ENCODE measurements around the gene LGMN.

LGMN gene

DNA sequence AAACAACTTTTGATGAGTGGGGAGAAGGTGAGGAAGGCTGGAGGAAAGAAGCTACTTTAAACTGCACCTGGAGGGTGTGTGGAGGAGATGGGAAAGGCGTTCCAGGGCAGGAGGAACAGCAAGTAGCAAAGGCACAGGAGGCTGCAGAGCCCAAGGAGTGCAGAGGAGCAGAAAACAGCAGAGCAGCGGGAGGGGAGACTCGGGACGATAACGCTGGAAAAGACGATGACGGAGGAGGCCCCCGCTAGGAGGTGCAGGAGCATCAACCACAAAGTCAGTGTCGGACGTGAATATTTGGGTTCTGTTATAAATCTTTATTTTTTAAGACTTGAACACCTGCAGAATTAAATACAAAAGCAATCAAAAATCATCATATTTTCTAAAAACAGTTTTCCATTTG, 44.9 kb downstream of the LGMN start:
- TF ChIP-seq MZF1 (tag by site-specific recombination; IDR thresholded peaks at IDR 0.05; ENCODE audit: borderline replicate concordance), result no peak
- no peak for TF ChIP-seq ZNF830 (tag by site-specific recombination; IDR thresholded peaks at IDR 0.05; ENCODE audit: low read depth)
- TF ChIP-seq ZNF707 (tag by site-specific recombination; IDR thresholded peaks at IDR 0.05), result no peak
- no peak for TF ChIP-seq ZNF157 (tag by site-specific recombination; IDR thresholded peaks at IDR 0.05)
- no peak for TF ChIP-seq SP7 (tag by site-specific recombination; IDR thresholded peaks at IDR 0.05)
- TF ChIP-seq ZNF311 (tag by site-specific recombination; IDR thresholded peaks at IDR 0.05; ENCODE audit: borderline replicate concordance), result no peak
- no peak for TF ChIP-seq ZSCAN23 (tag by site-specific recombination; IDR thresholded peaks at IDR 0.05)
- no peak for TF ChIP-seq KLF7 (tag by site-specific recombination; IDR thresholded peaks at IDR 0.05; ENCODE audit: borderline replicate concordance)
- TF ChIP-seq, protein P1, sequence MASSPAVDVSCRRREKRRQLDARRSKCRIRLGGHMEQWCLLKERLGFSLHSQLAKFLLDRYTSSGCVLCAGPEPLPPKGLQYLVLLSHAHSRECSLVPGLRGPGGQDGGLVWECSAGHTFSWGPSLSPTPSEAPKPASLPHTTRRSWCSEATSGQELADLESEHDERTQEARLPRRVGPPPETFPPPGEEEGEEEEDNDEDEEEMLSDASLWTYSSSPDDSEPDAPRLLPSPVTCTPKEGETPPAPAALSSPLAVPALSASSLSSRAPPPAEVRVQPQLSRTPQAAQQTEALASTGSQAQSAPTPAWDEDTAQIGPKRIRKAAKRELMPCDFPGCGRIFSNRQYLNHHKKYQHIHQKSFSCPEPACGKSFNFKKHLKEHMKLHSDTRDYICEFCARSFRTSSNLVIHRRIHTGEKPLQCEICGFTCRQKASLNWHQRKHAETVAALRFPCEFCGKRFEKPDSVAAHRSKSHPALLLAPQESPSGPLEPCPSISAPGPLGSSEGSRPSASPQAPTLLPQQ (tag by site-specific recombination; IDR thresholded peaks at IDR 0.05), result no peak
- no peak for TF ChIP-seq ZNF521 (tag by site-specific recombination; IDR thresholded peaks at IDR 0.05)
- TF ChIP-seq ZNF184 (tag by site-specific recombination; IDR thresholded peaks at IDR 0.05), result no peak
- TF ChIP-seq ZNF354C (tag by site-specific recombination; IDR thresholded peaks at IDR 0.05; ENCODE audit: borderline replicate concordance, low read depth), result no peak
- peaks cover 0 to 34% of the 10 kb centered on the region in 2 experiments; a peak in 2 of 3 replicates for H3K36me3 ChIP-seq (ENCODE audit: control insufficient read depth in 2 of 2, insufficient read depth in 1 of 2, low read length in 2 of 2)
- ChIA-PET POLR2A (interaction anchor here (1.6 kb wide), 1 partner anchor 45 kb away, joined by 3 read pairs; the partner anchor contains the start of gene LGMN), CTCF (interaction anchor here (0.9 kb wide), 1 partner anchor 13 kb away, joined by 3 read pairs; no protein-coding TSS in a partner anchor)
- H3K9me3 ChIP-seq (ENCODE audit: control insufficient read depth, insufficient read depth, low read depth, low read length), result no peaks in the 10 kb centered on the region
- no peak overlapping the region for H3K4me3 ChIP-seq (ENCODE audit: low read depth, low read length)
- H3K4me1 ChIP-seq (ENCODE audit: control insufficient read depth, insufficient read depth, low read length), result peaks cover 1% of the 10 kb centered on the region; the same call in 1 of the 2 replicates
- H3K27ac ChIP-seq (ENCODE audit: extremely low read depth, low read depth, low read length), result no peak overlapping the region

DNA sequence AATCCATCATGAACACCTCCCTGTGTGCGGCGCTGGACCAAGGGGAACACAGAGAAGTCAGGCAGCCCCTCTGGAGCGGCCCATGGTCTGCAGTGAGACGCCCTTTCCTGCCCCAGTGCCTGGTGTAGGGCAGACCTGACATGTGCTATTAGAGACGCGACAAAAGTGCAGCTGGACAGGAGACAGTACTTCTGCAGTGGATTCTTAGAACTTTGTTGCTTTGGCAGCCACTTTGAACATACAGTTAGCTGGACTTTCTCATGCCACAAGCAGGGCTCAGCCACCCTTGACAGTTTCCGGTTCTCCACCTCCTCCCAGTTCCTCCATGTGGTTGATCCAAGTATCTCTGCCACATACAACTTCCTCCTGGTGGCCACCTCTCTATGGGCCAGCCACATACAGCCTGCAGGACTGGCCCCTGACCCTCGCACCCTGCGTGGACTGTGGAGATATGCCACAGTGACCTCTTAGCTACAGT, 45.9 kb downstream of the LGMN start:
- Histone ChIP-seq H3K36me3 (ENCODE audit: control insufficient read depth in 2 of 2, insufficient read depth in 1 of 2, low read length in 2 of 2) (peaks cover 0 to 32% of the 10 kb centered on the region in 2 experiments; a peak in 2 of 3 replicates), H3K4me1 (ENCODE audit: control insufficient read depth, insufficient read depth, low read length) (peaks cover 4% of the 10 kb centered on the region; the same call in 1 of the 2 replicates), H3K9me3 (ENCODE audit: control insufficient read depth, insufficient read depth, low read depth, low read length) (no peaks in the 10 kb centered on the region), H3K4me3 (ENCODE audit: low read depth, low read length) (no peak overlapping the region), H3K27ac (ENCODE audit: extremely low read depth, low read depth, low read length) (no peak overlapping the region)
- no peak for TF ChIP-seq TRIM28 (IDR thresholded peaks at IDR 0.05; ENCODE audit: borderline replicate concordance, low read length)
- no peak for TF ChIP-seq ZNF223 (tag by site-specific recombination; IDR thresholded peaks at IDR 0.05)
- TF ChIP-seq ZBTB8A (tag by site-specific recombination; IDR thresholded peaks at IDR 0.05), result no peak
- TF ChIP-seq ZNF391 (tag by site-specific recombination; IDR thresholded peaks at IDR 0.05; ENCODE audit: borderline replicate concordance, low read depth), result no peak
- no peak for TF ChIP-seq ZNF16 (tag by site-specific recombination; IDR thresholded peaks at IDR 0.05; ENCODE audit: low read depth)
- no peak for TF ChIP-seq ZNF555 (tag by site-specific recombination; conservative IDR thresholded peaks at IDR 0.05)
- TF ChIP-seq, protein P2, sequence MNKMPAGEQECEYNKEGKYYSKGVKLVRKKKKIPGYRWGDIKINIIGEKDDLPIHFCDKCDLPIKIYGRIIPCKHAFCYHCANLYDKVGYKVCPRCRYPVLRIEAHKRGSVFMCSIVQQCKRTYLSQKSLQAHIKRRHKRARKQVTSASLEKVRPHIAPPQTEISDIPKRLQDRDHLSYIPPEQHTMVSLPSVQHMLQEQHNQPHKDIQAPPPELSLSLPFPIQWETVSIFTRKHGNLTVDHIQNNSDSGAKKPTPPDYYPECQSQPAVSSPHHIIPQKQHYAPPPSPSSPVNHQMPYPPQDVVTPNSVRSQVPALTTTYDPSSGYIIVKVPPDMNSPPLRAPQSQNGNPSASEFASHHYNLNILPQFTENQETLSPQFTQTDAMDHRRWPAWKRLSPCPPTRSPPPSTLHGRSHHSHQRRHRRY (tag by site-specific recombination; IDR thresholded peaks at IDR 0.05), result no peak
- TF ChIP-seq GLI4 (tag by site-specific recombination; IDR thresholded peaks at IDR 0.05), result no peak
- no peak for TF ChIP-seq GLIS2 (tag by site-specific recombination; IDR thresholded peaks at IDR 0.05)
- TF ChIP-seq ZEB2 (tag by site-specific recombination; IDR thresholded peaks at IDR 0.05), result no peak
- no peak for TF ChIP-seq ZNF23 (tag by site-specific recombination; IDR thresholded peaks at IDR 0.05; ENCODE audit: borderline replicate concordance)
- no peak for TF ChIP-seq ZBTB1 (tag by site-specific recombination; IDR thresholded peaks at IDR 0.05)
- no peak for TF ChIP-seq ZNF211 (tag by site-specific recombination; IDR thresholded peaks at IDR 0.05; ENCODE audit: low read depth)
- no peak for TF ChIP-seq ZNF184 (tag by site-specific recombination; IDR thresholded peaks at IDR 0.05)
- no peak for TF ChIP-seq ZNF610 (tag by site-specific recombination; IDR thresholded peaks at IDR 0.05; ENCODE audit: borderline replicate concordance)
- TF ChIP-seq, protein P3, sequence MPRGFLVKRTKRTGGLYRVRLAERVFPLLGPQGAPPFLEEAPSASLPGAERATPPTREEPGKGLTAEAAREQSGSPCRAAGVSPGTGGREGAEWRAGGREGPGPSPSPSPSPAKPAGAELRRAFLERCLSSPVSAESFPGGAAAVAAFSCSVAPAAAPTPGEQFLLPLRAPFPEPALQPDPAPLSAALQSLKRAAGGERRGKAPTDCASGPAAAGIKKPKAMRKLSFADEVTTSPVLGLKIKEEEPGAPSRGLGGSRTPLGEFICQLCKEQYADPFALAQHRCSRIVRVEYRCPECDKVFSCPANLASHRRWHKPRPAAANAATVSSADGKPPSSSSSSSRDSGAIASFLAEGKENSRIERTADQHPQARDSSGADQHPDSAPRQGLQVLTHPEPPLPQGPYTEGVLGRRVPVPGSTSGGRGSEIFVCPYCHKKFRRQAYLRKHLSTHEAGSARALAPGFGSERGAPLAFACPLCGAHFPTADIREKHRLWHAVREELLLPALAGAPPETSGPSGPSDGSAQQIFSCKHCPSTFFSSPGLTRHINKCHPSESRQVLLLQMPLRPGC (tag by site-specific recombination; IDR thresholded peaks at IDR 0.05), result no peak
- TF ChIP-seq GLI2 (tag by site-specific recombination; IDR thresholded peaks at IDR 0.05; ENCODE audit: borderline replicate concordance, low read depth), result no peak
- CTCF ChIA-PET, result no interaction called here
- POLR2A ChIA-PET, result no interaction called here

All from HEK293 (cell line).